Prostate gland (tissue), 2 donors: ENCODE measurements around the gene SMAD7. TPM values are rescaled to one million over a fixed set of nuclear protein-coding genes. Genes with fewer than 3 reads are reported as not detected.

Experiments
- DNase-seq: peaks from one replicate; pipeline ENCODE4 v3.0.0-alpha.2; 2019; ENCODE audit warnings: low spot score
- H3K27ac ChIP-seq, 2 donors: fragments of 200-600 bp; sonication (generic); 2 replicates each; pipeline ENCODE4 v1.5.1; 2017 to 2019
- H3K27me3 ChIP-seq: fragments of 200-600 bp; sonication (generic); replicated peaks from 2 replicates; pipeline ENCODE4 v1.5.1; 2019; ENCODE audit not compliant: insufficient read depth
- H3K36me3 ChIP-seq, 2 donors: fragments of 200-600 bp; sonication (generic); 1 replicate in 1 of 2; 2 replicates in 1 of 2; pipeline versions ENCODE4 v1.5.1 to v1.8.1; 2017 to 2019
- H3K4me1 ChIP-seq: fragments of 200-600 bp; sonication (generic); replicated peaks from 2 replicates; pipeline ENCODE4 v1.5.1; 2019
- H3K4me3 ChIP-seq, 2 donors: fragments of 200-600 bp; sonication (generic); 2 replicates each; pipeline ENCODE4 v1.5.1; 2017 to 2019
- H3K9me3 ChIP-seq: fragments of 200-600 bp; sonication (generic); 2 replicates; pipeline ENCODE4 v1.5.1; 2017
- CTCF ChIP-seq, 4 experiments: fragments of 200-600 bp in 2 of 4; fragments of 450-650 bp in 2 of 4; sonication (generic) in 2 of 4; IDR thresholded peaks; 1 replicate in 3 of 4; 2 replicates in 1 of 4; pipeline ENCODE4 v1.5.1; 2016 to 2019; ENCODE audit warnings: antibody characterized with exemption in 4 of 4, mild to moderate bottlenecking in 2 of 4, moderate library complexity in 2 of 4
- POLR2A ChIP-seq: fragments of 450-650 bp; IDR thresholded peaks from one replicate; pipeline ENCODE4 v1.6.1; 2016; ENCODE audit warnings: antibody characterized with exemption, mild to moderate bottlenecking
- POLR2AphosphoS5 ChIP-seq: sonication (generic); formaldehyde crosslinking; IDR thresholded peaks from one replicate; pipeline ENCODE4 v1.6.1; 2017; ENCODE audit warnings: antibody characterized with exemption
- WGBS: methylation state at CpG from one replicate; pipeline ENCODE4 v1.1.5; 2018; 5-methylcytosine and 5-hydroxymethylcytosine counted together
- intact Hi-C: fragments of 100-400 bp; cut with DNase I; formaldehyde crosslinking; loops from one replicate; pipeline ENCODE4 v1.14.2; 2022
- total RNA-seq, 2 donors: library from RNA; depleted of rRNA; stranded (reverse); fragments of >200 nt; gene quantifications; one replicate each; pipeline ENCODE4 v1.1.0, GENCODE V29; 2016

The SMAD7 gene
- total RNA-seq, 2 donors from 2014 or later, result 29.3 to 31.0 TPM

- peak; percentile 46 for DNase-seq
- WGBS, result 39% methylated on average over 22 of the region's 22 CpGs
- H3K36me3 ChIP-seq, result no peaks in the 10 kb centered on the region
- peaks cover 18% of the 10 kb centered on the region for H3K4me1 ChIP-seq
- H3K9me3 ChIP-seq, result no peaks in the 10 kb centered on the region
- no peaks in the 10 kb centered on the region for H3K27me3 ChIP-seq
- TF ChIP-seq CTCF (IDR thresholded peaks at IDR 0.05) (no peak), POLR2A (no peak), POLR2AphosphoS5 (peak; percentile 28)
- intact Hi-C loops, result no loop called here
- H3K4me3 ChIP-seq, result no peak overlapping the region
- H3K27ac ChIP-seq, result peak overlapping the region; percentile 58 to 63
These were observed 58.5 kb downstream of the SMAD7 start for GRCh38 chr18:48892146-48892855.

- H3K4me3 ChIP-seq, result no peak overlapping the region
- no peaks in the 10 kb centered on the region for H3K27me3 ChIP-seq
- no peak for DNase-seq
- H3K27ac ChIP-seq, result peak overlapping the region in 1 of 2 donors; percentile 63
- no peaks in the 10 kb centered on the region for H3K9me3 ChIP-seq
- no peaks in the 10 kb centered on the region for H3K36me3 ChIP-seq
- WGBS, result 95% methylated on average over 4 of the region's 4 CpGs
- intact Hi-C loops, result no loop called here
- no peak for TF ChIP-seq POLR2A
- no peak for TF ChIP-seq POLR2AphosphoS5
- no peak for TF ChIP-seq CTCF (IDR thresholded peaks at IDR 0.05)
- peaks cover 18% of the 10 kb centered on the region for H3K4me1 ChIP-seq
These were observed 59.0 kb downstream of the SMAD7 start for GRCh38 chr18:48891721-48892120.

- peaks cover 19% of the 10 kb centered on the region for H3K4me1 ChIP-seq
- H3K9me3 ChIP-seq, result no peaks in the 10 kb centered on the region
- TF ChIP-seq POLR2AphosphoS5 (no peak), POLR2A (no peak), CTCF (IDR thresholded peaks at IDR 0.05) (no peak)
- no peak overlapping the region for H3K27ac ChIP-seq
- H3K36me3 ChIP-seq, result no peaks in the 10 kb centered on the region
- no peak for DNase-seq
- H3K4me3 ChIP-seq, result no peak overlapping the region
- intact Hi-C loops, result loop anchor here (5.0 kb wide), 2 partner anchors 37 to 63 kb away; no protein-coding TSS in a partner anchor
- 98% methylated on average over 13 of the region's 13 CpGs for WGBS
- H3K27me3 ChIP-seq, result no peaks in the 10 kb centered on the region
These were observed 60.6 kb downstream of the SMAD7 start for GRCh38 chr18:48889981-48890762.

- Histone ChIP-seq H3K36me3 (no peaks in the 10 kb centered on the region), H3K27ac (no peak overlapping the region), H3K27me3 (no peaks in the 10 kb centered on the region), H3K4me1 (peaks cover 23% of the 10 kb centered on the region), H3K9me3 (no peaks in the 10 kb centered on the region), H3K4me3 (no peak overlapping the region)
- 55% methylated on average over 18 of the region's 18 CpGs for whole genome bisulfite sequencing
- intact Hi-C loops, result loop anchor here (5.0 kb wide), 2 partner anchors 38 to 62 kb away; no protein-coding TSS in a partner anchor
- no peak for DNase-seq
- TF ChIP-seq POLR2AphosphoS5, result peak; percentile 39
- TF ChIP-seq POLR2A, result no peak
These were observed 61.4 kb downstream of the SMAD7 start for GRCh38 chr18:48889115-48889941.

GRCh38 chr18:48888773-48889080, 62.0 kb downstream of the SMAD7 start:
- Histone ChIP-seq H3K4me1 (peaks cover 23% of the 10 kb centered on the region), H3K9me3 (no peaks in the 10 kb centered on the region), H3K36me3 (no peaks in the 10 kb centered on the region), H3K27me3 (no peaks in the 10 kb centered on the region), H3K4me3 (no peak overlapping the region), H3K27ac (no peak overlapping the region)
- DNase-seq, result no peak
- 86% methylated on average over 5 of the region's 5 CpGs for WGBS
- intact Hi-C loops, result loop anchor here (5.0 kb wide), 2 partner anchors 39 to 61 kb away; no protein-coding TSS in a partner anchor
- TF ChIP-seq POLR2AphosphoS5, result no peak
- no peak for TF ChIP-seq CTCF (IDR thresholded peaks at IDR 0.05)
- TF ChIP-seq POLR2A, result no peak
